Measurements from ENCODE around the gene CMSS1. TPM values are rescaled to one million over a fixed set of nuclear protein-coding genes. Genes with fewer than 3 reads are reported as not detected.

Gene CMSS1
- total RNA-seq, 2 experiments from 2014 or later: 42.1 to 42.6 TPM

- Mint-ChIP-seq H3K36me3 (ENCODE audit: low read depth) (no peaks in the 10 kb centered on the region), H3K4me1 (ENCODE audit: low read depth) (no peaks in the 10 kb centered on the region), H3K9me3 (ENCODE audit: insufficient read depth) (no peaks in the 10 kb centered on the region), H3K4me3 (no peak overlapping the region), H3K27me3 (ENCODE audit: low read depth) (no peaks in the 10 kb centered on the region), H3K27ac (no peak overlapping the region)
- ATAC-seq: no peak
- ChIA-PET CTCF (no interaction called here), POLR2A (no interaction called here)
- no peak for DNase-seq
Observed at GRCh38 chr3:99931059-99931458, 113.4 kb downstream of the CMSS1 start.

DNA sequence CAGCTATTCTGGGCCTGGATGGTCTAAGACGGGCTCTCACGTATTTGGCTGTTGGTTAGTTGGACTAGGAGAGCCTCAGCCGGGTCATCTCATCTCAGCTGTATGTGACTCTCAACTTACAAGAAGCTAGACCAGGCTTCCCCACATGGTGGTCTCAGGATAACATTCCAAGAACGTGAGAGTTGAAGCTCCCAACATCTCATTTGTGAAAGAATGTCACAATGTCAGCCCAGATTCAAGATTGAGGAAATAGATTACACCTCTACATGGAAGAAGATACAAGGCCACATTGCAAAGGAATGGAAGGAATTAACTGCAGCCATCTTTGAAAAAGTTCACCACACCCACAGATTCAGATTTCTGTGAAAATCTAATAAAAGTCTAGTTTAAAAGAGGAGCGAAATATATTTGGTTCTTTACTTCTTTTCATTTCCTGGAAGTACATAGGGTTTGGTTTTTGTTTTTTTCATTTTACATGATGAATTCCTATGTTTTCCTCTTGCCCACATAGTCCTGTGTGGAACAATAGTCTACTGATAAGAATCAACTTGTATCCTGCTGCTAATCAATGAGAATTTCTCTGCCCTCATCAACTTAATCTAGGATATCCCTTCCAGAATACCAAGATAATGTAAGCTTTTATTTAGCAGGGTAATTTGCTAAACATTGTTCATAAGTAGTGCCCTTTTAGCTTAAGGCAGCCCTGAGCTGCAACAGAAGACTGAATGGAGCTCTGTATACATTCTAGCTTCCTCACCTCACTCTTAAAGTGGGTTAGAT lies 116.5 kb downstream of the CMSS1 start:
- Mint-ChIP-seq H3K4me3 (no peak overlapping the region), H3K27me3 (ENCODE audit: low read depth) (no peaks in the 10 kb centered on the region), H3K27ac (no peak overlapping the region), H3K9me3 (ENCODE audit: insufficient read depth) (no peaks in the 10 kb centered on the region), H3K4me1 (ENCODE audit: low read depth) (peaks cover 5% of the 10 kb centered on the region), H3K36me3 (ENCODE audit: low read depth) (no peaks in the 10 kb centered on the region)
- POLR2A ChIA-PET: no interaction called here
- DNase-seq (no peak), ATAC-seq (no peak)
- CTCF ChIA-PET: interaction anchor here (0.9 kb wide), 1 partner anchor 22 kb away, joined by 3 read pairs; no protein-coding TSS in a partner anchor

- ChIA-PET POLR2A (no interaction called here), CTCF (no interaction called here)
- no peak for ATAC-seq
- no peaks in the 10 kb centered on the region for H3K27me3 Mint-ChIP-seq (ENCODE audit: low read depth)
- H3K27ac Mint-ChIP-seq: no peak overlapping the region
- H3K4me3 Mint-ChIP-seq: no peak overlapping the region
- H3K4me1 Mint-ChIP-seq (ENCODE audit: low read depth): peaks cover 7% of the 10 kb centered on the region
- no peak for DNase-seq
- H3K9me3 Mint-ChIP-seq (ENCODE audit: insufficient read depth): no peaks in the 10 kb centered on the region
- no peaks in the 10 kb centered on the region for H3K36me3 Mint-ChIP-seq (ENCODE audit: low read depth)
Observed at GRCh38 chr3:99934975-99935797, 117.5 kb downstream of the CMSS1 start.

DNA sequence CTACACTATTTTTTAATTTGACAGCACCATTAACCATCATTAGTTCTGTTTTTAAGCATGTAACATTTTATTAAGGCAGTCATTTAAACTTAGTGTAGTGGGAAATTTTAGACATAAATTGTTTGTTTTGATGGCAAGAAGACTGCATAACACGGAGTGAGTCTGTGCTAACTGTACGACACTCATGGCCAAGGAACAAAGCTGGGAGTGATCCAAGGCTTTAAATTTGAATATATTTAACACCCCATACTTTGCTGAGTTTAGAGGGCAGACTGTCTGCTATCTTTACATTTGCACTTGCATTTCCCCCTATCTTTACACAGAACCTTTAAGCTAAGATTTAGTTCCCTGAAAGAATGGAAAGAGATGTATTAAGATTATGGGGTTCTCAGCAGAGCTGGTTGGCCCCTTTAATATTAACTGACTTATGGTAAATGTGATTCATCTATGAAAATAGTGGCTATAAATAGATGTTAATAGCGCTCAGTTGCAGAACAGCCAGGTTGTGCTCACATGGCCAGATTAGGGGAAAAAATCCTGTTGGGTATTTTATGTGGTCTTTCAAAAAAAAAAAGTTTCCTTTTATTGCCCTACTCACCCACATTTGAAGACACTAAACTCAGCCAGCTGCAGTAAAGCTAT lies 120.7 kb downstream of the CMSS1 start:
- peaks cover 8% of the 10 kb centered on the region for H3K4me1 Mint-ChIP-seq (ENCODE audit: low read depth)
- ChIA-PET POLR2A (no interaction called here), CTCF (interaction anchor here (1.7 kb wide), 1 partner anchor 106 kb away, joined by 5 read pairs; no protein-coding TSS in a partner anchor)
- DNase-seq (no peak), ATAC-seq (no peak)
- H3K36me3 Mint-ChIP-seq (ENCODE audit: low read depth): no peaks in the 10 kb centered on the region
- no peak overlapping the region for H3K4me3 Mint-ChIP-seq
- no peak overlapping the region for H3K27ac Mint-ChIP-seq
- no peaks in the 10 kb centered on the region for H3K9me3 Mint-ChIP-seq (ENCODE audit: insufficient read depth)
- no peaks in the 10 kb centered on the region for H3K27me3 Mint-ChIP-seq (ENCODE audit: low read depth)

- no peak for DNase-seq
- Mint-ChIP-seq H3K36me3 (ENCODE audit: low read depth) (no peaks in the 10 kb centered on the region), H3K4me1 (ENCODE audit: low read depth) (peaks cover 11% of the 10 kb centered on the region), H3K27ac (no peak overlapping the region), H3K9me3 (ENCODE audit: insufficient read depth) (no peaks in the 10 kb centered on the region), H3K27me3 (ENCODE audit: low read depth) (no peaks in the 10 kb centered on the region), H3K4me3 (no peak overlapping the region)
- CTCF ChIA-PET: interaction anchor here (1.2 to 2.1 kb wide), 3 partner anchors 98 to 314 kb away, joined by 3 to 5 read pairs (median 5); no protein-coding TSS in a partner anchor
- POLR2A ChIA-PET: no interaction called here
- ATAC-seq: no peak
Observed at GRCh38 chr3:99939876-99940275, 122.2 kb downstream of the CMSS1 start.

GRCh38 chr3:99940350-99940749 lies 122.7 kb downstream of the CMSS1 start:
- Mint-ChIP-seq H3K4me1 (ENCODE audit: low read depth) (peaks cover 15% of the 10 kb centered on the region), H3K9me3 (ENCODE audit: insufficient read depth) (no peaks in the 10 kb centered on the region), H3K4me3 (no peak overlapping the region), H3K36me3 (ENCODE audit: low read depth) (no peaks in the 10 kb centered on the region), H3K27me3 (ENCODE audit: low read depth) (no peaks in the 10 kb centered on the region), H3K27ac (no peak overlapping the region)
- ATAC-seq: no peak
- ChIA-PET CTCF (interaction anchor here (1.2 to 2.1 kb wide), 3 partner anchors 99 to 314 kb away, joined by 3 to 5 read pairs (median 5); no protein-coding TSS in a partner anchor), POLR2A (no interaction called here)
- no peak for DNase-seq

- Mint-ChIP-seq H3K4me3 (no peak overlapping the region), H3K27me3 (ENCODE audit: low read depth) (no peaks in the 10 kb centered on the region), H3K36me3 (ENCODE audit: low read depth) (no peaks in the 10 kb centered on the region), H3K4me1 (ENCODE audit: low read depth) (peaks cover 15% of the 10 kb centered on the region), H3K9me3 (ENCODE audit: insufficient read depth) (no peaks in the 10 kb centered on the region), H3K27ac (no peak overlapping the region)
- no peak for ATAC-seq
- ChIA-PET CTCF (interaction anchor here (1.2 to 2.1 kb wide), 2 partner anchors 100 to 313 kb away, joined by 3 to 5 read pairs; no protein-coding TSS in a partner anchor), POLR2A (no interaction called here)
- no peak for DNase-seq
Observed at GRCh38 chr3:99941211-99941610, 123.5 kb downstream of the CMSS1 start.

DNA sequence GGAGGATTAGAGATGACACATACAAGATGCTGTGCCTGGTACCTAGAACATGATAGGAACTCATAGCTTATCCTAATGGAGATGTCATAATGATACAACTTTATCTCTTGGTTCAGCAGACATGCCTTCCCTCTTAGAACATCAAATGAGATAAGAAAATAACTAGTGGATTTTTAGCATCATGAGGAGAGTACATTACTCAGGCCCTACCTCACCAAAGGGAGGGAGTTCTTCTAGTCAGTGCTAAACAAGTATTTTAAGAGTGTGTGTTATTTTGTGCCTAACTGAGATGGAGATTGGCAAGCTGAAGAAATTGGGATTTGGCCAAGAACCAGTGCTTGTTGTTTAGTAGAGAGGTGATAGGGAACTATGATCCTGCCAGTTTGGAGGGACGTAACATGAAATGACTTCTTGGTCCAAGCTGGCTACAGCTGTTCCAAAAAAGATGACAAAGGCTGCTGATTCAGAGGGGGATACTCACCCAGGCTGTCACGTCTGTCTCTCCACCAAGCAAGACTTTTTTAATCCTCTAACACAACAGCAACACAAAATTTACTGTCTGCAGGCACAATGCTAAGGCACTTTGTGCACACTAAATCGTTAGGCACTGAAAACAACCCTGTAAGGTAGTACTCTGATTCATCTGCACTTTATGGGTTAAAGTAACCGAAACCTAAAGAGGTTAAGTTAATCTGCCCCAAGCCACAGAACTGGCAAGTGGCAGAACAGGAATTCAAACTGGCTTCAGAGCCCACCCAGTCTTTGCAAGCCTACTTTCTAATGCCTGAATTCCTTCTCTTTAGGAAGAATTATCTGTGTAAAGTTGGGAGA lies 126.5 kb downstream of the CMSS1 start:
- CTCF ChIA-PET: no interaction called here
- peaks cover 10% of the 10 kb centered on the region for H3K4me1 Mint-ChIP-seq (ENCODE audit: low read depth)
- H3K27ac Mint-ChIP-seq: no peak overlapping the region
- ATAC-seq (no peak), DNase-seq (no peak)
- H3K9me3 Mint-ChIP-seq (ENCODE audit: insufficient read depth): no peaks in the 10 kb centered on the region
- H3K27me3 Mint-ChIP-seq (ENCODE audit: low read depth): no peaks in the 10 kb centered on the region
- H3K36me3 Mint-ChIP-seq (ENCODE audit: low read depth): no peaks in the 10 kb centered on the region
- POLR2A ChIA-PET: no interaction called here
- no peak overlapping the region for H3K4me3 Mint-ChIP-seq

GRCh38 chr3:99945328-99945995 lies 127.8 kb downstream of the CMSS1 start:
- no peaks in the 10 kb centered on the region for H3K27me3 Mint-ChIP-seq (ENCODE audit: low read depth)
- H3K9me3 Mint-ChIP-seq (ENCODE audit: insufficient read depth): no peaks in the 10 kb centered on the region
- DNase-seq: no peak
- CTCF ChIA-PET: no interaction called here
- no peak overlapping the region for H3K27ac Mint-ChIP-seq
- peaks cover 7% of the 10 kb centered on the region for H3K4me1 Mint-ChIP-seq (ENCODE audit: low read depth)
- H3K36me3 Mint-ChIP-seq (ENCODE audit: low read depth): no peaks in the 10 kb centered on the region
- no peak overlapping the region for H3K4me3 Mint-ChIP-seq
- POLR2A ChIA-PET: interaction anchor here (0.5 kb wide), 1 partner anchor 1628 kb away, joined by 3 read pairs; the partner anchor contains the start of gene PCNP
- no peak for ATAC-seq

DNA sequence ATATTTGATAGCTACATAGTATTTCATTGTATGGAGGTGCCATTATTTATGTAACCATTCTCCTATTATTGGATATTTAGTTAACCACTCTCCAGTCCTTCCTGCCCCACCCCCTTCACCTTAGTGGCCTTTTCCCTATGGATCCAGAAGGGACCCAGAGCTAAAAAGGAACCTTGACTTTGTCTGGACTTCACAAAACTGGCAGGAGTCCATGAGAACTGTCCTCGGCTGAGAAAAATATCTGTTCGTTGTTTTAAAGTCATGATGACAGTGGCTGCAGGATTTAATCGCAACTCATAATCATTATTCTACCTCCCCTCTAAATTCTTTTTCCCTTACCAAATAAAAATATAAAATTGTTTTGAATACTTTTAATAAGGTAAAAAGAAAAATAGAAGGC lies 129.7 kb downstream of the CMSS1 start:
- Mint-ChIP-seq H3K4me1 (ENCODE audit: low read depth) (peaks cover 9% of the 10 kb centered on the region), H3K27me3 (ENCODE audit: low read depth) (no peaks in the 10 kb centered on the region), H3K36me3 (ENCODE audit: low read depth) (no peaks in the 10 kb centered on the region), H3K9me3 (ENCODE audit: insufficient read depth) (no peaks in the 10 kb centered on the region), H3K4me3 (no peak overlapping the region), H3K27ac (no peak overlapping the region)
- POLR2A ChIA-PET: no interaction called here
- DNase-seq (no peak), ATAC-seq (no peak)
- CTCF ChIA-PET: no interaction called here
